HepG2 (cell line): ENCODE measurements around the gene DOC2A. TPM values are rescaled to one million over a fixed set of nuclear protein-coding genes. Genes with fewer than 3 reads are reported as not detected.
A peak's percentile ranks its signal among the peaks of the same experiment; 100 is the strongest.

Source experiments
- ARNTL ChIP-seq: sonication (generic); formaldehyde crosslinking; IDR thresholded peaks from 2 replicates; pipeline ENCODE4 v1.4.0; 2020; ENCODE audit warnings: mild to moderate bottlenecking, missing genetic modification reagents
- GLI4 ChIP-seq: sonication (generic); formaldehyde crosslinking; IDR thresholded peaks from 2 replicates; pipeline ENCODE4 v1.5.1; 2020; ENCODE audit warnings: missing genetic modification reagents, mild to moderate bottlenecking, moderate library complexity, borderline replicate concordance
- HNF4A ChIP-seq: sonication (generic); formaldehyde crosslinking; IDR thresholded peaks from 2 replicates; pipeline ENCODE4 v1.4.0; 2020; ENCODE audit warnings: missing genetic modification reagents
- JUNB ChIP-seq: sonication (generic); formaldehyde crosslinking; IDR thresholded peaks from 2 replicates; pipeline ENCODE4 v1.8.0; 2022; ENCODE audit warnings: missing genetic modification reagents, mild to moderate bottlenecking, borderline replicate concordance
- MIER3 ChIP-seq: IDR thresholded peaks from 2 replicates; pipeline ENCODE4 v1.6.1; 2016; ENCODE audit warnings: missing compliant biosample characterization, borderline replicate concordance
- NFYB ChIP-seq: sonication (generic); formaldehyde crosslinking; IDR thresholded peaks from 2 replicates; pipeline ENCODE4 v1.4.0; 2020; ENCODE audit warnings: missing genetic modification reagents
- NR2C2 ChIP-seq: sonication (generic); formaldehyde crosslinking; IDR thresholded peaks from 2 replicates; pipeline ENCODE4 v1.4.0; 2020; ENCODE audit warnings: missing genetic modification reagents, mild to moderate bottlenecking, moderate library complexity, borderline replicate concordance
- PHF5A ChIP-seq: IDR thresholded peaks from one replicate; pipeline ENCODE4 v1.6.1; 2018; ENCODE audit warnings: low read depth, missing genetic modification reagents; ENCODE audit not compliant: unreplicated experiment
- POGK ChIP-seq: sonication (generic); formaldehyde crosslinking; conservative IDR thresholded peaks from 2 replicates; pipeline ENCODE4 v1.8.0; 2022; ENCODE audit warnings: mild to moderate bottlenecking, moderate library complexity, missing genetic modification reagents
- POLR2A ChIP-seq, 2 experiments: IDR thresholded peaks; 2 replicates each; pipeline ENCODE4 v1.6.1; 2011; ENCODE audit warnings: low read depth in 2 of 2, low read length in 2 of 2, mild to moderate bottlenecking in 1 of 2, moderate library complexity in 1 of 2; ENCODE audit not compliant: insufficient read depth in 1 of 2
- SPEN ChIP-seq: sonication (generic); formaldehyde crosslinking; IDR thresholded peaks from 2 replicates; pipeline ENCODE4 v1.5.1; 2020; ENCODE audit warnings: low read depth, mild to moderate bottlenecking, missing genetic modification reagents
- TEAD2 ChIP-seq: sonication (generic); formaldehyde crosslinking; IDR thresholded peaks from 2 replicates; pipeline ENCODE4 v1.9.0; 2021; ENCODE audit warnings: missing genetic modification reagents
- XBP1 ChIP-seq: sonication (generic); formaldehyde crosslinking; IDR thresholded peaks from 2 replicates; pipeline ENCODE4 v1.5.0; 2020; ENCODE audit warnings: missing genetic modification reagents
- ZBTB37 ChIP-seq: sonication (generic); formaldehyde crosslinking; IDR thresholded peaks from 2 replicates; pipeline ENCODE4 v1.4.0; 2020; ENCODE audit warnings: mild to moderate bottlenecking, missing genetic modification reagents
- ZFP36 ChIP-seq: fragments of 150-350 bp; IDR thresholded peaks from 2 replicates; pipeline ENCODE4 v1.6.1; 2018; ENCODE audit warnings: borderline replicate concordance, low read length, low read depth; ENCODE audit not compliant: partially characterized antibody
- ZNF180 ChIP-seq: sonication (generic); formaldehyde crosslinking; IDR thresholded peaks from 2 replicates; pipeline ENCODE4 v1.4.0; 2020; ENCODE audit warnings: low read depth, missing genetic modification reagents, borderline replicate concordance
- ZNF292 ChIP-seq: sonication (generic); formaldehyde crosslinking; IDR thresholded peaks from 2 replicates; pipeline ENCODE4 v1.8.1; 2022; ENCODE audit warnings: mild to moderate bottlenecking, low read depth, missing genetic modification reagents, borderline replicate concordance
- ZNF317 ChIP-seq: sonication (generic); formaldehyde crosslinking; IDR thresholded peaks from 2 replicates; pipeline ENCODE4 v1.5.0; 2020; ENCODE audit warnings: mild to moderate bottlenecking, missing genetic modification reagents
- ZNF713 ChIP-seq: sonication (generic); formaldehyde crosslinking; IDR thresholded peaks from 2 replicates; pipeline ENCODE4 v1.4.0; 2020; ENCODE audit warnings: mild to moderate bottlenecking, missing genetic modification reagents
- ZNF782 ChIP-seq: sonication (generic); formaldehyde crosslinking; IDR thresholded peaks from 2 replicates; pipeline ENCODE4 v1.4.0; 2020; ENCODE audit warnings: missing genetic modification reagents, mild to moderate bottlenecking, borderline replicate concordance
- ZNF841 ChIP-seq: sonication (generic); formaldehyde crosslinking; IDR thresholded peaks from 2 replicates; pipeline ENCODE4 v1.8.1; 2023; ENCODE audit warnings: missing genetic modification reagents, borderline replicate concordance
- polyA plus RNA-seq, 8 experiments: library from polyadenylated mRNA; depleted of rRNA in 3 of 8; stranded (reverse) in 7 of 8; unstranded in 1 of 8; fragments of >200 nt; fragmentation: Illumina TruSeq in 4 of 8; extraction: Trizol in 4 of 8; gene quantifications; 2 replicates each; pipeline versions ENCODE4 v1.2.1 to v1.2.3, GENCODE V29; 2011 to 2016; ENCODE audit warnings: low read depth in 4 of 8, missing spikeins in 1 of 8, mixed read lengths in 1 of 8; ENCODE audit not compliant: insufficient read depth in 1 of 8
- total RNA-seq, 5 experiments: library from RNA; depleted of rRNA; stranded (reverse); fragments of >200 nt; fragmentation: Illumina TruSeq; extraction: Trizol; gene quantifications; 2 replicates each; pipeline ENCODE4 v1.2.3, GENCODE V29; 2016; ENCODE audit warnings: low read depth in 1 of 5
- TF ChIP-seq, protein P1 (sequence below): sonication (generic); formaldehyde crosslinking; IDR thresholded peaks from 2 replicates; pipeline ENCODE4 v1.4.0; 2020; ENCODE audit warnings: missing genetic modification reagents, mild to moderate bottlenecking, borderline replicate concordance

The DOC2A gene
- total and polyA plus RNA-seq, 2 of the 13 experiments (the other 11 are each of a cell fraction or from before 2014, with no cell fraction given) = 0.15 to 0.55 TPM

- no peak for TF ChIP-seq ZFP36
- TF ChIP-seq POLR2A (IDR thresholded peaks at IDR 0.05; ENCODE audit: insufficient read depth in 1 of 2, low read depth in 2 of 2, low read length in 2 of 2) = no peak
- peak; percentile 53; the same call in 1 of the 2 replicates for TF ChIP-seq GLI4 (CRISPR knock-in tag)
- TF ChIP-seq HNF4A (CRISPR knock-in tag) = peak; percentile 65
- peak; percentile 50; the same call in 1 of the 2 replicates for TF ChIP-seq ZNF782 (CRISPR knock-in tag)
- no peak for TF ChIP-seq ZBTB37 (CRISPR knock-in tag)
- peak; percentile 91; the same call in 1 of the 2 replicates for TF ChIP-seq ZNF841
- no peak; the same call in 1 of the 2 replicates for TF ChIP-seq ZNF713 (CRISPR knock-in tag)
- peak; percentile 91 for TF ChIP-seq POGK (CRISPR knock-in tag)
- TF ChIP-seq PHF5A (CRISPR knock-in tag) = peak; percentile 68
- no peak for TF ChIP-seq XBP1 (CRISPR knock-in tag)
- TF ChIP-seq SPEN (CRISPR knock-in tag) = peak; percentile 98
- TF ChIP-seq TEAD2 (CRISPR knock-in tag) = peak; percentile 85; the same call in 1 of the 2 replicates
- TF ChIP-seq ZNF180 (CRISPR knock-in tag) = peak; percentile 74; the same call in 1 of the 2 replicates
- TF ChIP-seq JUNB (CRISPR knock-in tag) = peak; percentile 48; the same call in 1 of the 2 replicates
- peak; percentile 57; the same call in 1 of the 2 replicates for TF ChIP-seq ZNF317
- no peak for TF ChIP-seq ZNF292 (CRISPR knock-in tag)
- peak; percentile 63 for TF ChIP-seq NFYB (CRISPR knock-in tag)
- TF ChIP-seq, protein P1, sequence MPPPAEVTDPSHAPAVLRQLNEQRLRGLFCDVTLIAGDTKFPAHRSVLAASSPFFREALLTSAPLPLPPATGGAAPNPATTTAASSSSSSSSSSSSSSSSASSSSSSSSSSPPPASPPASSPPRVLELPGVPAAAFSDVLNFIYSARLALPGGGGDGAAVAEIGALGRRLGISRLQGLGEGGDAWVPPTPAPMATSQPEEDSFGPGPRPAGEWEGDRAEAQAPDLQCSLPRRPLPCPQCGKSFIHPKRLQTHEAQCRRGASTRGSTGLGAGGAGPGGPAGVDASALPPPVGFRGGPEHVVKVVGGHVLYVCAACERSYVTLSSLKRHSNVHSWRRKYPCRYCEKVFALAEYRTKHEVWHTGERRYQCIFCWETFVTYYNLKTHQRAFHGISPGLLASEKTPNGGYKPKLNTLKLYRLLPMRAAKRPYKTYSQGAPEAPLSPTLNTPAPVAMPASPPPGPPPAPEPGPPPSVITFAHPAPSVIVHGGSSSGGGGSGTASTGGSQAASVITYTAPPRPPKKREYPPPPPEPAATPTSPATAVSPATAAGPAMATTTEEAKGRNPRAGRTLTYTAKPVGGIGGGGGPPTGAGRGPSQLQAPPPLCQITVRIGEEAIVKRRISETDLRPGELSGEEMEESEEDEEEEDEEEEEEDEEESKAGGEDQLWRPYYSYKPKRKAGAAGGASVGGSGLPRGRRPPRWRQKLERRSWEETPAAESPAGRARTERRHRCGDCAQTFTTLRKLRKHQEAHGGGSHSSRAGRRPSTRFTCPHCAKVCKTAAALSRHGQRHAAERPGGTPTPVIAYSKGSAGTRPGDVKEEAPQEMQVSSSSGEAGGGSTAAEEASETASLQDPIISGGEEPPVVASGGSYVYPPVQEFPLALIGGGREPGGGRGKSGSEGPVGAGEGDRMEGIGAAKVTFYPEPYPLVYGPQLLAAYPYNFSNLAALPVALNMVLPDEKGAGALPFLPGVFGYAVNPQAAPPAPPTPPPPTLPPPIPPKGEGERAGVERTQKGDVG = peak; percentile 96; the same call in 1 of the 2 replicates
- TF ChIP-seq ARNTL (CRISPR knock-in tag) = peak; percentile 65; the same call in 1 of the 2 replicates
- TF ChIP-seq MIER3 (CRISPR knock-in tag) = peak; percentile 86; the same call in 1 of the 2 replicates
- peak; percentile 52; the same call in 1 of the 2 replicates for TF ChIP-seq NR2C2 (CRISPR knock-in tag)
Observed at GRCh38 chr16:30052671-30053372, 42.0 kb upstream of the DOC2A start (continued).
